Spinal cord (tissue), 10 donors: ENCODE data around the gene SMIM43. TPM values are rescaled to one million over a fixed set of nuclear protein-coding genes. Genes with fewer than 3 reads are reported as not detected.
A peak's percentile ranks its signal among the peaks of the same experiment; 100 is the strongest.

Source experiments
- DNase-seq, 6 donors: peaks; one replicate each; pipeline versions ENCODE4 v3.0.0 to v3.0.0-alpha.2; 2013 to 2015; ENCODE audit warnings: low spot score in 6 of 6, low read depth in 4 of 6
- H3K27ac ChIP-seq: one replicate; pipeline ENCODE4 v1.5.1; 2013; ENCODE audit warnings: low read depth, low read length, control low read depth
- H3K27me3 ChIP-seq: one replicate; pipeline ENCODE4 v1.6.1; 2013; ENCODE audit warnings: low read length; ENCODE audit not compliant: control insufficient read depth, insufficient read depth
- H3K36me3 ChIP-seq: one replicate; pipeline ENCODE4 v1.6.1; 2013; ENCODE audit warnings: low read length; ENCODE audit not compliant: control insufficient read depth, insufficient read depth
- H3K4me1 ChIP-seq: one replicate; pipeline ENCODE4 v1.6.1; 2013; ENCODE audit warnings: low read length; ENCODE audit not compliant: control insufficient read depth, insufficient read depth
- H3K4me3 ChIP-seq: one replicate; pipeline ENCODE4 v1.5.1; 2013; ENCODE audit warnings: low read depth, low read length, control low read depth
- H3K9me3 ChIP-seq: one replicate; pipeline ENCODE4 v1.6.1; 2013; ENCODE audit warnings: low read length; ENCODE audit not compliant: control insufficient read depth, insufficient read depth
- WGBS: methylation state at CpG from one replicate; pipeline ENCODE4 v1.1.5; 2013; ENCODE audit warnings: missing lambda C conversion rate; ENCODE audit not compliant: insufficient coverage; 5-methylcytosine and 5-hydroxymethylcytosine counted together
- polyA plus RNA-seq, 2 donors: library from polyadenylated mRNA; unstranded; fragments of 120-200 nt; gene quantifications; one replicate each; pipeline ENCODE4 v1.2.1, GENCODE V29; 2013; ENCODE audit not compliant: insufficient read length in 2 of 2
- total RNA-seq, 2 donors: library from RNA; depleted of rRNA in 1 of 2; stranded (reverse); fragments of 120-200 nt in 1 of 2; fragments of >200 nt in 1 of 2; gene quantifications; one replicate each; pipeline versions ENCODE4 v1.2.3 to v1.2.4, GENCODE V29; 2013 to 2014
- donor health status: healthy.

SMIM43 gene
- total and polyA plus RNA-seq, 4 donors: 0.11 to 1.1 (median 0.64) TPM

- 87% methylated on average over 2 of the region's 2 CpGs for WGBS
Measured at GRCh38 chr4:121784975-121785374, 20.0 kb upstream of the SMIM43 start.

GRCh38 chr4:121784401-121784800, 19.4 kb upstream of the SMIM43 start:
- DNase-seq: no peak
- Histone ChIP-seq H3K4me1 (no peaks in the 10 kb centered on the region), H3K27ac (no peak overlapping the region), H3K4me3 (no peak overlapping the region), H3K9me3 (no peaks in the 10 kb centered on the region), H3K27me3 (no peaks in the 10 kb centered on the region), H3K36me3 (no peaks in the 10 kb centered on the region)
- no CpG with 5 or more reads among the region's 1 CpG for WGBS

More at GRCh38 chr4:121784975-121785374, 20.0 kb upstream of the SMIM43 start:
- Histone ChIP-seq H3K36me3 (no peaks in the 10 kb centered on the region), H3K9me3 (no peaks in the 10 kb centered on the region), H3K4me3 (no peak overlapping the region), H3K27ac (peak overlapping the region; percentile 63), H3K4me1 (no peaks in the 10 kb centered on the region), H3K27me3 (no peaks in the 10 kb centered on the region)
- DNase-seq: peak in 1 of 6 donors; percentile 15

- no peak overlapping the region for H3K4me3 ChIP-seq
- no CpG with 5 or more reads among the region's 1 CpG for WGBS
- H3K36me3 ChIP-seq: no peaks in the 10 kb centered on the region
- no peaks in the 10 kb centered on the region for H3K4me1 ChIP-seq
- no peak overlapping the region for H3K27ac ChIP-seq
- no peak for DNase-seq
- no peaks in the 10 kb centered on the region for H3K27me3 ChIP-seq
- H3K9me3 ChIP-seq: no peaks in the 10 kb centered on the region
Measured at GRCh38 chr4:121783210-121783609, 18.2 kb upstream of the SMIM43 start.

- WGBS: no CpG with 5 or more reads among the region's 8 CpGs
- H3K4me3 ChIP-seq: no peak overlapping the region
Measured at GRCh38 chr4:121778991-121779628, 14.1 kb upstream of the SMIM43 start.

GRCh38 chr4:121777625-121778024, 12.7 kb upstream of the SMIM43 start:
- Histone ChIP-seq H3K4me3 (no peak overlapping the region), H3K27ac (no peak overlapping the region), H3K36me3 (no peaks in the 10 kb centered on the region), H3K9me3 (no peaks in the 10 kb centered on the region), H3K4me1 (no peaks in the 10 kb centered on the region), H3K27me3 (no peaks in the 10 kb centered on the region)
- 27% methylated on average over 1 of the region's 3 CpGs for WGBS
- DNase-seq: no peak

More at GRCh38 chr4:121778991-121779628, 14.1 kb upstream of the SMIM43 start:
- Histone ChIP-seq H3K4me1 (no peaks in the 10 kb centered on the region), H3K27ac (no peak overlapping the region), H3K36me3 (no peaks in the 10 kb centered on the region), H3K27me3 (no peaks in the 10 kb centered on the region), H3K9me3 (no peaks in the 10 kb centered on the region)
- no peak for DNase-seq

GRCh38 chr4:121776610-121777401, 11.8 kb upstream of the SMIM43 start:
- no peaks in the 10 kb centered on the region for H3K27me3 ChIP-seq
- no peaks in the 10 kb centered on the region for H3K9me3 ChIP-seq
- no peaks in the 10 kb centered on the region for H3K4me1 ChIP-seq
- 90% methylated on average over 2 of the region's 6 CpGs for WGBS
- H3K4me3 ChIP-seq: no peak overlapping the region
- no peaks in the 10 kb centered on the region for H3K36me3 ChIP-seq
- DNase-seq: no peak
- no peak overlapping the region for H3K27ac ChIP-seq

GRCh38 chr4:121773883-121774282, 8.9 kb upstream of the SMIM43 start:
- no CpG with 5 or more reads among the region's 1 CpG for WGBS
- DNase-seq: no peak
- Histone ChIP-seq H3K4me3 (no peak overlapping the region), H3K9me3 (no peaks in the 10 kb centered on the region), H3K36me3 (no peaks in the 10 kb centered on the region), H3K27me3 (peaks cover 3% of the 10 kb centered on the region), H3K4me1 (no peaks in the 10 kb centered on the region), H3K27ac (no peak overlapping the region)

- H3K4me1 ChIP-seq: no peaks in the 10 kb centered on the region
- no peaks in the 10 kb centered on the region for H3K36me3 ChIP-seq
- H3K27ac ChIP-seq: no peak overlapping the region
- H3K9me3 ChIP-seq: no peaks in the 10 kb centered on the region
- H3K4me3 ChIP-seq: no peak overlapping the region
- H3K27me3 ChIP-seq: peaks cover 12% of the 10 kb centered on the region
- WGBS: no CpG with 5 or more reads among the region's 1 CpG
- DNase-seq: no peak
Measured at GRCh38 chr4:121771869-121772268, 6.9 kb upstream of the SMIM43 start.

- 93% methylated on average over 2 of the region's 2 CpGs for WGBS
- Histone ChIP-seq H3K27me3 (peaks cover 36% of the 10 kb centered on the region), H3K4me3 (no peak overlapping the region), H3K36me3 (no peaks in the 10 kb centered on the region), H3K27ac (no peak overlapping the region), H3K9me3 (no peaks in the 10 kb centered on the region), H3K4me1 (peaks cover 8% of the 10 kb centered on the region)
- no peak for DNase-seq
Measured at GRCh38 chr4:121769341-121769740, 4.4 kb upstream of the SMIM43 start.

GRCh38 chr4:121767166-121767565, 2.2 kb upstream of the SMIM43 start:
- H3K36me3 ChIP-seq: no peaks in the 10 kb centered on the region
- no peak overlapping the region for H3K27ac ChIP-seq
- H3K4me1 ChIP-seq: peaks cover 9% of the 10 kb centered on the region
- 92% methylated on average over 1 of the region's 4 CpGs for WGBS
- DNase-seq: no peak
- H3K4me3 ChIP-seq: no peak overlapping the region
- H3K27me3 ChIP-seq: peaks cover 48% of the 10 kb centered on the region
- H3K9me3 ChIP-seq: no peaks in the 10 kb centered on the region
